IMR-90 (cell line): Measurements from ENCODE around the gene UBFD1. TPM values are rescaled to one million over a fixed set of nuclear protein-coding genes. Genes with fewer than 3 reads are reported as not detected.

Source experiments
- ATAC-seq: fragments of 200-7000 bp; cut with Tn5 transposase; 2 replicates; pipeline ENCODE4 v1.9.1; 2020; ENCODE audit warnings: low read depth, mild to moderate bottlenecking, moderate library complexity
- BruUV-seq: library from RNA; stranded (reverse); fragments of 400-500 nt; replicated peaks from 2 replicates; lab custom pipeline; 2021; lab: Mats Ljungman, UMichigan
- CTCF ChIA-PET: fragments of 300-600 bp; formaldehyde crosslinking; extraction: SDS; loops from one replicate; lab custom pipeline; 2021; ENCODE audit warnings: antibody characterized with exemption; lab: Yijun Ruan, JAX
- POLR2A ChIA-PET: fragments of 300-600 bp; sonication (Branson Sonifier 250); formaldehyde crosslinking; loops from one replicate; lab custom pipeline; 2022; ENCODE audit warnings: antibody characterized with exemption; ENCODE audit not compliant: unreplicated experiment; lab: Charles Lee
- DNase-seq: peaks from one replicate; pipeline ENCODE4 v3.0.0; 2013
- H2AFZ ChIP-seq: replicated peaks from 2 replicates; pipeline ENCODE3; 2013; ENCODE audit warnings: low read length, mild to moderate bottlenecking; ENCODE audit not compliant: poor library complexity
- H2AK5ac ChIP-seq: 2 replicates; pipeline ENCODE4 v1.6.1; 2013; ENCODE audit warnings: low read depth, low read length, inconsistent platforms
- H2AK9ac ChIP-seq: replicated peaks from 2 replicates; pipeline ENCODE3; 2013; ENCODE audit warnings: mild to moderate bottlenecking, low read depth, low read length, moderate library complexity; ENCODE audit not compliant: poor library complexity
- H2BK120ac ChIP-seq: 2 replicates; pipeline ENCODE4 v1.6.1; 2013; ENCODE audit warnings: low read depth, low read length, inconsistent platforms
- H2BK15ac ChIP-seq: 3 replicates; pipeline ENCODE4 v1.6.1; 2013; ENCODE audit warnings: low read depth, low read length, inconsistent platforms
- H2BK20ac ChIP-seq: 2 replicates; pipeline ENCODE4 v1.6.1; 2013; ENCODE audit warnings: low read depth, mild to moderate bottlenecking, inconsistent platforms, low read length, moderate library complexity
- H2BK5ac ChIP-seq: 2 replicates; pipeline ENCODE4 v1.6.1; 2013; ENCODE audit warnings: mild to moderate bottlenecking, low read depth, low read length, inconsistent platforms; ENCODE audit not compliant: poor library complexity, severe bottlenecking
- H3K14ac ChIP-seq: replicated peaks from 2 replicates; pipeline ENCODE4 v1.6.1; 2013; ENCODE audit warnings: low read depth, low read length, inconsistent platforms
- H3K18ac ChIP-seq: 2 replicates; pipeline ENCODE4 v1.6.1; 2013; ENCODE audit warnings: low read depth, low read length, control low read depth
- H3K23ac ChIP-seq: 2 replicates; pipeline ENCODE4 v1.6.1; 2013; ENCODE audit warnings: low read depth, low read length, inconsistent platforms
- H3K27ac ChIP-seq: 2 replicates; pipeline ENCODE4 v1.5.1; 2013; ENCODE audit warnings: mild to moderate bottlenecking, control low read depth, low read length; ENCODE audit not compliant: insufficient read depth
- H3K27me3 ChIP-seq: 2 replicates; pipeline ENCODE4 v1.6.1; 2013; ENCODE audit warnings: low read length; ENCODE audit not compliant: control insufficient read depth, insufficient read depth
- H3K36me3 ChIP-seq: 2 replicates; pipeline ENCODE4 v1.6.1; 2013; ENCODE audit warnings: low read length, mixed read lengths; ENCODE audit not compliant: control insufficient read depth, insufficient read depth
- H3K4ac ChIP-seq: 2 replicates; pipeline ENCODE4 v1.6.1; 2013; ENCODE audit warnings: low read depth, low read length, inconsistent platforms
- H3K4me1 ChIP-seq: 2 replicates; pipeline ENCODE4 v1.6.1; 2013; ENCODE audit warnings: low read length, mixed read lengths; ENCODE audit not compliant: control insufficient read depth, insufficient read depth
- H3K4me2 ChIP-seq: 2 replicates; pipeline ENCODE4 v1.6.1; 2013; ENCODE audit warnings: low read depth, mild to moderate bottlenecking, control low read depth, low read length, moderate library complexity
- H3K4me3 ChIP-seq: 2 replicates; pipeline ENCODE4 v1.5.1; 2013; ENCODE audit warnings: low read depth, mild to moderate bottlenecking, control low read depth, low read length, moderate library complexity; ENCODE audit not compliant: insufficient read depth
- H3K56ac ChIP-seq: 2 replicates; pipeline ENCODE4 v1.6.1; 2013; ENCODE audit warnings: low read length, inconsistent platforms; ENCODE audit not compliant: insufficient read depth; ENCODE audit errors: extremely low read depth
- H3K79me1 ChIP-seq, 2 experiments: 2 replicates each; pipeline ENCODE4 v1.6.1; 2013; ENCODE audit warnings: low read length in 2 of 2, inconsistent platforms in 1 of 2, low read depth in 1 of 2
- H3K9ac ChIP-seq: 2 replicates; pipeline ENCODE4 v1.6.1; 2013; ENCODE audit warnings: low read depth, low read length, control low read depth
- H3K9me1 ChIP-seq: 2 replicates; pipeline ENCODE4 v1.6.1; 2013; ENCODE audit warnings: low read length, inconsistent platforms; ENCODE audit not compliant: insufficient read depth
- H3K9me3 ChIP-seq: 2 replicates; pipeline ENCODE4 v1.6.1; 2013; ENCODE audit warnings: low read length; ENCODE audit not compliant: control insufficient read depth, insufficient read depth
- H4K20me1 ChIP-seq: 2 replicates; pipeline ENCODE4 v1.6.1; 2013; ENCODE audit warnings: low read length, inconsistent platforms; ENCODE audit not compliant: insufficient read depth
- H4K5ac ChIP-seq: 2 replicates; pipeline ENCODE4 v1.6.1; 2013; ENCODE audit warnings: mild to moderate bottlenecking, low read depth, low read length, control low read depth
- H4K8ac ChIP-seq, 2 experiments: 2 replicates each; pipeline ENCODE4 v1.6.1; 2013; ENCODE audit warnings: low read depth in 2 of 2, low read length in 2 of 2, control low read depth in 1 of 2, inconsistent platforms in 1 of 2
- H4K91ac ChIP-seq: 2 replicates; pipeline ENCODE4 v1.6.1; 2013; ENCODE audit warnings: low read depth, low read length, inconsistent platforms; ENCODE audit not compliant: insufficient read depth
- BHLHE40 ChIP-seq: fragments of 150-350 bp; IDR thresholded peaks from 2 replicates; pipeline ENCODE4 v1.6.1; 2016; ENCODE audit warnings: mild to moderate bottlenecking, low read depth, low read length
- CEBPB ChIP-seq: IDR thresholded peaks from 2 replicates; pipeline ENCODE4 v1.6.1; 2012; ENCODE audit warnings: low read depth, low read length, improper control_type of control experiment
- CHD1 ChIP-seq: IDR thresholded peaks from 2 replicates; pipeline ENCODE4 v1.6.1; 2012; ENCODE audit warnings: low read depth, low read length, improper control_type of control experiment
- ELK1 ChIP-seq: fragments of 150-350 bp; IDR thresholded peaks from 2 replicates; pipeline ENCODE4 v1.6.1; 2016; ENCODE audit warnings: low read depth, mild to moderate bottlenecking, low read length, moderate library complexity, borderline replicate concordance
- FOS ChIP-seq: fragments of 150-350 bp; IDR thresholded peaks from 2 replicates; pipeline ENCODE4 v1.6.1; 2016; ENCODE audit warnings: low read depth, low read length
- MAFK ChIP-seq: IDR thresholded peaks from 2 replicates; pipeline ENCODE4 v1.6.1; 2012; ENCODE audit warnings: low read depth, low read length, improper control_type of control experiment
- MAZ ChIP-seq: IDR thresholded peaks from 2 replicates; pipeline ENCODE4 v1.6.1; 2012; ENCODE audit warnings: low read depth, mild to moderate bottlenecking, low read length, improper control_type of control experiment, moderate library complexity, borderline replicate concordance
- NFE2L2 ChIP-seq: fragments of 150-350 bp; IDR thresholded peaks from 2 replicates; pipeline ENCODE4 v1.6.1; 2016; ENCODE audit warnings: low read depth, mild to moderate bottlenecking, low read length
- POLR2A ChIP-seq: IDR thresholded peaks from 2 replicates; pipeline ENCODE4 v1.6.1; 2012; ENCODE audit warnings: mild to moderate bottlenecking, low read depth, low read length
- RAD21 ChIP-seq: IDR thresholded peaks from 2 replicates; pipeline ENCODE4 v1.6.1; 2012; ENCODE audit warnings: low read length, improper control_type of control experiment
- RFX5 ChIP-seq: IDR thresholded peaks from 2 replicates; pipeline ENCODE4 v1.8.0; 2012; ENCODE audit warnings: low read depth, mild to moderate bottlenecking, low read length, moderate library complexity
- SMC3 ChIP-seq: fragments of 150-350 bp; IDR thresholded peaks from 2 replicates; pipeline ENCODE4 v1.6.1; 2016; ENCODE audit warnings: low read depth, mild to moderate bottlenecking, antibody characterized with exemption, low read length, moderate library complexity
- WGBS, 2 experiments: methylation state at CpG; one replicate each; pipeline versions ENCODE4 v1.1.5 to v1.1.7; 2013; ENCODE audit warnings: missing lambda C conversion rate in 2 of 2; ENCODE audit not compliant: insufficient read length in 1 of 2; ENCODE audit errors: extremely low coverage in 2 of 2; 5-methylcytosine and 5-hydroxymethylcytosine counted together
- dilution Hi-C: fragments of 300-500 bp; cut with HindIII; formaldehyde crosslinking; loops from one replicate; pipeline ENCODE4 v1.14.3; 2018; ENCODE audit warnings: low sequenced_read_pairs; ENCODE audit not compliant: unreplicated experiment
- in situ Hi-C: fragments of 300-500 bp; cut with MboI; formaldehyde crosslinking; loops from 3 replicates; pipeline ENCODE4 v1.14.3; 2019; ENCODE audit warnings: low sequenced_read_pairs, inconsistent platforms, mixed read lengths
- intact Hi-C: fragments of 100-400 bp; cut with micrococcal nuclease; formaldehyde crosslinking; loops from 2 replicates; pipeline ENCODE4 v1.10.0; 2022
- polyA plus RNA-seq, 3 experiments: library from polyadenylated mRNA; depleted of rRNA; stranded (reverse); fragments of >200 nt; gene quantifications; 2 replicates each; pipeline ENCODE4 v1.2.3, GENCODE V29; 2012; ENCODE audit warnings: low replicate concordance in 1 of 3
- total RNA-seq: library from RNA; depleted of rRNA; stranded (reverse); fragments of >200 nt; gene quantifications from 2 replicates; pipeline ENCODE4 v1.2.3, GENCODE V29; 2012
- TF ChIP-seq, protein P1 (sequence below): fragments of 150-350 bp; IDR thresholded peaks from 2 replicates; pipeline ENCODE4 v1.6.1; 2017; ENCODE audit warnings: mild to moderate bottlenecking, antibody characterized with exemption, low read length, low read depth

Gene UBFD1
- total and polyA plus RNA-seq, 2 of the 4 experiments (the other 2 are of a cell fraction) = 39.3 to 55.0 TPM

GRCh38 chr16:23597003-23597756 is 39.7 kb downstream of the UBFD1 start (continued):
- TF ChIP-seq NFE2L2 = no peak; the same call in 1 of the 2 replicates

DNA sequence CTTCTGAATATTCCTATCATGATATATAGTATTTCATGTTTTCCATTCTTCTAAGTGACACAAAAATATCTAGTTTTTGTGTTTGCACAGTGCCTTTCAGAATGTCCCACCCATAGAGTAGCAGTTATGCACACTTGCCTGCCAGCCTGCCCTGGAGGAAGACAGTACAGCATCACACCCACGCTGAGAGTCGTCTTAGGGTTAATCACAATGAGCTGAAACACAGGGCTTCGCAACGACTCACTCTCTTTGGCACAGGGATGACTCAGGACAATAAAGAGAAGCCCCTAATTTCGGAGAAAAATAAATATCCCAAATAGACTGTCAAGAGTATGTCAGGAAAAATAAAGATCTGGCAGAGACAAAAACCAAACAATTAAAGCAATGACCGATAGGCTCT is 50.2 kb downstream of the UBFD1 start:
- no peak overlapping the region for H2AK9ac ChIP-seq
- H4K91ac ChIP-seq = no peak overlapping the region
- no peak overlapping the region for H3K27ac ChIP-seq
- intact Hi-C loops (no loop called here), in situ Hi-C loops (no loop called here), dilution Hi-C loops (no loop called here)
- no peak overlapping the region for H3K14ac ChIP-seq
- no peak overlapping the region for H3K4me2 ChIP-seq
- H3K36me3 ChIP-seq = peaks cover 18% of the 10 kb centered on the region
- no peak overlapping the region for H2BK120ac ChIP-seq
- no peak overlapping the region for H4K8ac ChIP-seq
- no peaks in the 10 kb centered on the region for H3K9me1 ChIP-seq
- H2BK20ac ChIP-seq = no peak overlapping the region
- no peaks in the 10 kb centered on the region for H3K27me3 ChIP-seq
- no peak overlapping the region for H2BK15ac ChIP-seq
- no peak overlapping the region for H3K18ac ChIP-seq
- no peak overlapping the region for H3K4me3 ChIP-seq
- peak; percentile 51; the same call in 1 of the 2 replicates for ATAC-seq
- H3K4me1 ChIP-seq = no peaks in the 10 kb centered on the region
- H3K9me3 ChIP-seq = no peaks in the 10 kb centered on the region
- H2AFZ ChIP-seq = no peak overlapping the region
- no peak overlapping the region for H3K9ac ChIP-seq
- H4K5ac ChIP-seq = no peak overlapping the region
- POLR2A ChIA-PET = no interaction called here
- DNase-seq = peak; percentile 47
- H3K79me1 ChIP-seq = no peaks in the 10 kb centered on the region
- H3K23ac ChIP-seq = no peak overlapping the region
- BruUV-seq = no TSS peak
- H4K20me1 ChIP-seq = no peaks in the 10 kb centered on the region
- H3K56ac ChIP-seq = no peak overlapping the region
- H2AK5ac ChIP-seq = no peak overlapping the region
- WGBS, 2 experiments = 62% methylated on average over 3 of the region's 6 CpGs; no CpG with 5 or more reads in 1 of the 2 experiments
- CTCF ChIA-PET = no interaction called here
- no peak overlapping the region for H2BK5ac ChIP-seq
- H3K4ac ChIP-seq = no peak overlapping the region
- TF ChIP-seq MAFK (no peak), BHLHE40 (no peak), RAD21 (no peak), POLR2A (no peak), MAZ (no peak), NFE2L2 (no peak), ELK1 (no peak), RFX5 (no peak), SMC3 (no peak), CEBPB (no peak), CHD1 (no peak), FOS (no peak)
- TF ChIP-seq, protein P1, sequence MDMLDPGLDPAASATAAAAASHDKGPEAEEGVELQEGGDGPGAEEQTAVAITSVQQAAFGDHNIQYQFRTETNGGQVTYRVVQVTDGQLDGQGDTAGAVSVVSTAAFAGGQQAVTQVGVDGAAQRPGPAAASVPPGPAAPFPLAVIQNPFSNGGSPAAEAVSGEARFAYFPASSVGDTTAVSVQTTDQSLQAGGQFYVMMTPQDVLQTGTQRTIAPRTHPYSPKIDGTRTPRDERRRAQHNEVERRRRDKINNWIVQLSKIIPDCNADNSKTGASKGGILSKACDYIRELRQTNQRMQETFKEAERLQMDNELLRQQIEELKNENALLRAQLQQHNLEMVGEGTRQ = no peak
